Esophagus mucosa (tissue), 1 donor: ENCODE measurements around the gene MRAP2. TPM values are rescaled to one million over a fixed set of nuclear protein-coding genes. Genes with fewer than 3 reads are reported as not detected.

Source experiments
- ATAC-seq: fragments of 200-7000 bp; cut with Tn5 transposase; one replicate; pipeline ENCODE4 v1.9.1; 2020
- total RNA-seq: library from RNA; stranded (reverse); gene quantifications from one replicate; pipeline ENCODE4 v1.2.4, GENCODE V29; 2023
- donor health status: DM: yes; HTN: yes; CAD: no.

MRAP2 gene
- total RNA-seq, 1 donor from 2014 or later: 1.0 TPM

- no peak for ATAC-seq
These were observed 102.9 kb downstream of the MRAP2 start for GRCh38 chr6:84136364-84137050.

GRCh38 chr6:84137051-84137375, 103.4 kb downstream of the MRAP2 start:
- no peak for ATAC-seq

GRCh38 chr6:84137989-84138575, 104.5 kb downstream of the MRAP2 start:
- ATAC-seq: no peak

- no peak for ATAC-seq
These were observed 105.7 kb downstream of the MRAP2 start for GRCh38 chr6:84139311-84139710.

Other genes starting within 250 kb of the MRAP2 start
- gene RIPPLY2, start 180.4 kb upstream of the MRAP2 start, total RNA-seq: not detected
- gene CYB5R4, start 174.1 kb upstream of the MRAP2 start, total RNA-seq: 23.1 TPM
- 4.5 TPM for gene CEP162, start 193.9 kb downstream of the MRAP2 start, total RNA-seq